ENCODE measurements around the gene LZTS3. TPM values are rescaled to one million over a fixed set of nuclear protein-coding genes. Genes with fewer than 3 reads are reported as not detected.
"Not testable (repeated sequence)": the region's sequence is repeated elsewhere in the genome, so short reads cannot be mapped to it uniquely, and the experiment has no call there.

Gene LZTS3
- 10 to 100 TPM; 14.4 to 19.6 (median 15.3) TPM for total RNA-seq
- 1.9 TPM for total RNA-seq (2013)
- 1.2 to 103 (median 37.9) reads per million in 29 experiments for total RNA-seq

GRCh38 chr20:3172933-3173609 lies at the start of gene LZTS3:
Gene LZTS3, minus strand, starts transcription at chr20:3173549. Its CDS starts 6,386 bp downstream, at chr20:3167163.
- no peaks in the 10 kb centered on the region for H3K36me3 ChIP-seq (ENCODE audit: control insufficient read depth in 2 of 2, extremely low read depth in 1 of 2, insufficient read depth in 1 of 2, low read length in 1 of 2)
- Mint-ChIP-seq H3K4me3 (peak within 1 kb of the TSS; percentile 78 to 86 (median 80)), H3K4me1 (peaks cover 21 to 27% (median 25%) of the 10 kb centered on the region in 3 donors), H3K27me3 (peaks cover 6 to 31% of the 10 kb centered on the region in 2 donors), H3K9me3 (no peaks in the 10 kb centered on the region), H3K27ac (peak within 1 kb of the TSS; percentile 48 to 81), H3K36me3 (peaks cover 3% of the 10 kb centered on the region)
- H3K4me3 ChIP-seq (ENCODE audit: control insufficient read depth in 1 of 2, extremely low read depth in 1 of 2, low read length in 1 of 2) = peak within 1 kb of the TSS; percentile 75 to 91
- H3K27me3 ChIP-seq (replicated peaks in 1 of 2; ENCODE audit: control insufficient read depth in 2 of 2, extremely low read depth in 1 of 2, insufficient read depth in 2 of 2, low read length in 1 of 2) = peaks cover 5 to 42% of the 10 kb centered on the region in 2 experiments
- H3K9me3 ChIP-seq = no peaks in the 10 kb centered on the region
- CTCF ChIA-PET = interaction anchor here (0.6 to 0.7 kb wide), 3 partner anchors 9 to 58 kb away, joined by 4 read pairs; no protein-coding TSS in a partner anchor
- peaks cover 2 to 26% of the 10 kb centered on the region in 2 experiments for H3K4me1 ChIP-seq (ENCODE audit: control insufficient read depth in 1 of 2, extremely low read depth in 1 of 2, insufficient read depth in 2 of 2, low read length in 2 of 2)
- WGBS (ENCODE audit: insufficient coverage) = 0% methylated on average over 52 of the region's 62 CpGs
- DNase-seq (peak; percentile 52 to 95 (median 91)), ATAC-seq (replicated peaks in 1 of 4) (peak; percentile 78 to 95 (median 88))
- peak within 1 kb of the TSS; percentile 85 for H3K27ac ChIP-seq (ENCODE audit: low read length)
- POLR2A ChIA-PET = interaction anchor here in 1 of 2 donors (0.6 to 0.7 kb wide), 2 partner anchors 12 to 119 kb away, joined by 3 to 6 read pairs; no protein-coding TSS in a partner anchor

- no peaks in the 10 kb centered on the region for H3K9me3 Mint-ChIP-seq
- peak overlapping the region in 1 of 2 donors; percentile 28 for H3K27ac Mint-ChIP-seq
Measured at GRCh38 chr20:3221398-3222226, 48.3 kb upstream of the LZTS3 start.

GRCh38 chr20:3218307-3218988 lies 45.1 kb upstream of the LZTS3 start:
- Histone ChIP-seq H3K4me3 (ENCODE audit: control insufficient read depth in 1 of 2, extremely low read depth in 1 of 2, low read length in 1 of 2) (no peak overlapping the region), H3K9me3 (no peaks in the 10 kb centered on the region), H3K27me3 (replicated peaks in 1 of 2; ENCODE audit: control insufficient read depth in 2 of 2, extremely low read depth in 1 of 2, insufficient read depth in 2 of 2, low read length in 1 of 2) (no peaks in the 10 kb centered on the region), H3K36me3 (ENCODE audit: control insufficient read depth in 2 of 2, extremely low read depth in 1 of 2, insufficient read depth in 1 of 2, low read length in 1 of 2) (peaks cover 27 to 51% of the 10 kb centered on the region in 2 donors), H3K27ac (ENCODE audit: low read length) (no peak overlapping the region), H3K4me1 (ENCODE audit: control insufficient read depth in 1 of 2, extremely low read depth in 1 of 2, insufficient read depth in 2 of 2, low read length in 2 of 2) (peaks cover 7 to 24% of the 10 kb centered on the region in 2 experiments)
- ATAC-seq (replicated peaks in 1 of 4) (peak; percentile 60 to 82 (median 72)), DNase-seq (peak; percentile 16 to 81 (median 65))
- Mint-ChIP-seq H3K4me3 (no peak overlapping the region), H3K9me3 (no peaks in the 10 kb centered on the region), H3K4me1 (peaks cover 9 to 19% (median 16%) of the 10 kb centered on the region in 3 donors), H3K27ac (no peak overlapping the region), H3K36me3 (peaks cover 21% of the 10 kb centered on the region), H3K27me3 (no peaks in the 10 kb centered on the region)
- ChIA-PET POLR2A (interaction anchor here in 1 of 2 donors (0.6 kb wide), 1 partner anchor 115 kb away, joined by 4 read pairs; no protein-coding TSS in a partner anchor), CTCF (interaction anchor here (0.5 to 3.1 kb wide), 12 partner anchors 9 to 524 kb away, joined by 3 to 23 read pairs (median 4); no protein-coding TSS in a partner anchor)
- WGBS (ENCODE audit: insufficient coverage) = 14% methylated on average over 26 of the region's 30 CpGs

More at GRCh38 chr20:3221398-3222226, 48.3 kb upstream of the LZTS3 start:
- Histone ChIP-seq H3K27me3 (replicated peaks in 1 of 2; ENCODE audit: control insufficient read depth in 2 of 2, extremely low read depth in 1 of 2, insufficient read depth in 2 of 2, low read length in 1 of 2) (no peaks in the 10 kb centered on the region), H3K9me3 (no peaks in the 10 kb centered on the region), H3K36me3 (ENCODE audit: control insufficient read depth in 2 of 2, extremely low read depth in 1 of 2, insufficient read depth in 1 of 2, low read length in 1 of 2) (peaks cover 19 to 42% of the 10 kb centered on the region in 2 donors), H3K4me3 (ENCODE audit: control insufficient read depth in 1 of 2, extremely low read depth in 1 of 2, low read length in 1 of 2) (no peak overlapping the region), H3K4me1 (ENCODE audit: control insufficient read depth in 1 of 2, extremely low read depth in 1 of 2, insufficient read depth in 2 of 2, low read length in 2 of 2) (peaks cover 9 to 31% of the 10 kb centered on the region in 2 experiments), H3K27ac (ENCODE audit: low read length) (no peak overlapping the region)
- ChIA-PET POLR2A (no interaction called here), CTCF (interaction anchor here (0.6 to 1.4 kb wide), 4 partner anchors 79 to 784 kb away, joined by 3 to 7 read pairs (median 4); no protein-coding TSS in a partner anchor)
- Mint-ChIP-seq H3K4me1 (peaks cover 12 to 25% (median 21%) of the 10 kb centered on the region in 3 donors), H3K4me3 (no peak overlapping the region), H3K27me3 (no peaks in the 10 kb centered on the region), H3K36me3 (peaks cover 14% of the 10 kb centered on the region)
- WGBS (ENCODE audit: insufficient coverage) = 94% methylated on average over 2 of the region's 18 CpGs
- no peak for DNase-seq
- no peak for ATAC-seq (replicated peaks in 1 of 4)

- ATAC-seq (replicated peaks in 1 of 4); H3K27me3 ChIP-seq (replicated peaks in 1 of 2; ENCODE audit: control insufficient read depth in 2 of 2, extremely low read depth in 1 of 2, insufficient read depth in 2 of 2, low read length in 1 of 2); H3K4me3 ChIP-seq (ENCODE audit: control insufficient read depth in 1 of 2, extremely low read depth in 1 of 2, low read length in 1 of 2); H3K27ac Mint-ChIP-seq; H3K27ac ChIP-seq (ENCODE audit: low read length); H3K9me3 Mint-ChIP-seq; CTCF ChIA-PET; POLR2A ChIA-PET; H3K27me3 Mint-ChIP-seq; DNase-seq; H3K4me3 Mint-ChIP-seq; H3K9me3 ChIP-seq: not testable (repeated sequence)
- Histone ChIP-seq H3K4me1 (ENCODE audit: control insufficient read depth in 1 of 2, extremely low read depth in 1 of 2, insufficient read depth in 2 of 2, low read length in 2 of 2) (peaks cover 2 to 13% of the 10 kb centered on the region in 2 experiments), H3K36me3 (ENCODE audit: control insufficient read depth in 2 of 2, extremely low read depth in 1 of 2, insufficient read depth in 1 of 2, low read length in 1 of 2) (peaks cover 14 to 28% of the 10 kb centered on the region in 2 donors)
- peaks cover 15% of the 10 kb centered on the region for H3K36me3 Mint-ChIP-seq
- 93% methylated on average over 3 of the region's 7 CpGs for WGBS (ENCODE audit: insufficient coverage)
- peaks cover 9 to 16% (median 13%) of the 10 kb centered on the region in 3 donors for H3K4me1 Mint-ChIP-seq
Measured at GRCh38 chr20:3215359-3215917, 42.1 kb upstream of the LZTS3 start.

GRCh38 chr20:3213226-3213625 lies 39.9 kb upstream of the LZTS3 start:
- Mint-ChIP-seq H3K36me3 (peaks cover 12% of the 10 kb centered on the region), H3K27ac (peak overlapping the region in 1 of 2 donors; percentile 58), H3K4me1 (peaks cover 26 to 33% (median 28%) of the 10 kb centered on the region in 3 donors), H3K27me3 (no peaks in the 10 kb centered on the region), H3K4me3 (no peak overlapping the region), H3K9me3 (no peaks in the 10 kb centered on the region)
- ATAC-seq (replicated peaks in 1 of 4) (no peak), DNase-seq (no peak)
- Histone ChIP-seq H3K4me1 (ENCODE audit: control insufficient read depth in 1 of 2, extremely low read depth in 1 of 2, insufficient read depth in 2 of 2, low read length in 2 of 2) (peaks cover 6 to 20% of the 10 kb centered on the region in 2 experiments), H3K27me3 (replicated peaks in 1 of 2; ENCODE audit: control insufficient read depth in 2 of 2, extremely low read depth in 1 of 2, insufficient read depth in 2 of 2, low read length in 1 of 2) (no peaks in the 10 kb centered on the region), H3K9me3 (no peaks in the 10 kb centered on the region), H3K27ac (ENCODE audit: low read length) (no peak overlapping the region), H3K4me3 (ENCODE audit: control insufficient read depth in 1 of 2, extremely low read depth in 1 of 2, low read length in 1 of 2) (no peak overlapping the region), H3K36me3 (ENCODE audit: control insufficient read depth in 2 of 2, extremely low read depth in 1 of 2, insufficient read depth in 1 of 2, low read length in 1 of 2) (peaks cover 7 to 23% of the 10 kb centered on the region in 2 donors)
- POLR2A ChIA-PET = no interaction called here
- CTCF ChIA-PET = no interaction called here
- 98% methylated on average over 7 of the region's 7 CpGs for WGBS (ENCODE audit: insufficient coverage)

Data from T-cell (primary cell).